Myocyte (in vitro differentiated cells): ENCODE measurements around the gene HCFC1R1. TPM values are rescaled to one million over a fixed set of nuclear protein-coding genes. Genes with fewer than 3 reads are reported as not detected.
"Not testable (repeated sequence)": the region's sequence is repeated elsewhere in the genome, so short reads cannot be mapped to it uniquely, and the experiment has no call there.

Experiments
- DNase-seq: peaks from one replicate; pipeline ENCODE4 v3.0.0-alpha.2; 2012; ENCODE audit warnings: low read depth
- polyA plus RNA-seq: library from polyadenylated mRNA; unstranded; fragments of >200 nt; gene quantifications from one replicate; pipeline ENCODE4 v1.2.1, GENCODE V29; 2012; ENCODE audit warnings: missing spikeins
- total RNA-seq: library from RNA; depleted of rRNA; stranded (reverse); fragments of >200 nt; gene quantifications from 2 replicates; pipeline ENCODE4 v1.2.3, GENCODE V29; 2014

The HCFC1R1 gene
- 23.0 and 34.9 TPM in 2 replicates for total RNA-seq
- polyA plus RNA-seq, result 234 TPM

GRCh38 chr16:3023669-3024478 lies at the start of gene HCFC1R1, which contains the start of gene THOC6:
Gene HCFC1R1 (minus strand): TSS chr16:3023942. CDS start chr16:3023941, 1 bp downstream.
Gene THOC6 (plus strand): TSS chr16:3024035. CDS start chr16:3024327, 292 bp downstream.
- peak; percentile 98 for DNase-seq

- no peak for DNase-seq
These were observed 49.7 kb upstream of the HCFC1R1 start for GRCh38 chr16:3073448-3073847.

- DNase-seq, result not testable (repeated sequence)
These were observed 49.0 kb upstream of the HCFC1R1 start for GRCh38 chr16:3072576-3073263.

GRCh38 chr16:3072148-3072547 lies 48.4 kb upstream of the HCFC1R1 start:
- DNase-seq, result not testable (repeated sequence)

- no peak for DNase-seq
These were observed 47.9 kb upstream of the HCFC1R1 start for GRCh38 chr16:3071655-3072054.

GRCh38 chr16:3070608-3071111 lies 46.9 kb upstream of the HCFC1R1 start:
- no peak for DNase-seq

- not testable (repeated sequence) for DNase-seq
These were observed 45.4 kb upstream of the HCFC1R1 start for GRCh38 chr16:3069146-3069545.

- DNase-seq, result no peak
These were observed 44.7 kb upstream of the HCFC1R1 start for GRCh38 chr16:3068487-3068886.

- no peak for DNase-seq
These were observed 42.7 kb upstream of the HCFC1R1 start for GRCh38 chr16:3066440-3066748.

- peak; percentile 35 for DNase-seq
These were observed 42.1 kb upstream of the HCFC1R1 start for GRCh38 chr16:3065742-3066439.

- peak; percentile 94 for DNase-seq
These were observed 41.5 kb upstream of the HCFC1R1 start, which contains the start of gene IL32 for GRCh38 chr16:3065069-3065741. Gene IL32 (plus strand): TSS chr16:3065640. CDS start chr16:3065812, 172 bp downstream.

GRCh38 chr16:3063625-3064386 lies 40.1 kb upstream of the HCFC1R1 start:
- no peak for DNase-seq

- no peak for DNase-seq
These were observed 38.8 kb upstream of the HCFC1R1 start for GRCh38 chr16:3062553-3062952.

GRCh38 chr16:3060339-3061127 lies 36.8 kb upstream of the HCFC1R1 start:
- peak; percentile 90 for DNase-seq

GRCh38 chr16:3059723-3060242 lies 36.0 kb upstream of the HCFC1R1 start:
- no peak for DNase-seq

- peak; percentile 95 for DNase-seq
These were observed 35.4 kb upstream of the HCFC1R1 start for GRCh38 chr16:3059041-3059722.

- DNase-seq, result peak; percentile 47
These were observed 34.6 kb upstream of the HCFC1R1 start for GRCh38 chr16:3058139-3059030.
